Measurements from ENCODE around the gene HHAT. TPM values are rescaled to one million over a fixed set of nuclear protein-coding genes. Genes with fewer than 3 reads are reported as not detected.

HHAT gene
- total and polyA plus RNA-seq, 9 of the 15 experiments (the other 6 are each of a cell fraction or from before 2014, with no cell fraction given): 0.07 to 0.16 (median 0.13) TPM; not detected in 1

GRCh38 chr1:210588946-210589345 is 260.2 kb downstream of the HHAT start:
- Histone ChIP-seq H3K4me1 (replicated peaks in 1 of 2; ENCODE audit: control insufficient read depth in 2 of 2, insufficient read depth in 2 of 2, low read length in 2 of 2) (no peaks in the 10 kb centered on the region), H2AFZ (ENCODE audit: low read depth, low read length) (no peak overlapping the region), H3K9me1 (ENCODE audit: control insufficient read depth, insufficient read depth, low read length) (no peaks in the 10 kb centered on the region), H3K79me2 (ENCODE audit: control insufficient read depth, insufficient read depth, low read length) (no peaks in the 10 kb centered on the region), H3K27ac (ENCODE audit: extremely low read depth, low read depth, low read length) (no peak overlapping the region), H3K4me3 (no peak overlapping the region), H4K20me1 (replicated peaks; ENCODE audit: control insufficient read depth, insufficient read depth, low read length) (no peaks in the 10 kb centered on the region), H3K9me3 (replicated peaks; ENCODE audit: control insufficient read depth, insufficient read depth, low read depth, low read length) (no peaks in the 10 kb centered on the region), H3K27me3 (ENCODE audit: control insufficient read depth in 2 of 2, insufficient read depth in 2 of 2, low read length in 2 of 2) (no peaks in the 10 kb centered on the region), H3K4me2 (ENCODE audit: insufficient read depth, low read length) (no peak overlapping the region), H3K9ac (ENCODE audit: insufficient read depth in 1 of 2, low read depth in 2 of 2, low read length in 2 of 2) (no peak overlapping the region), H3K36me3 (ENCODE audit: control insufficient read depth, insufficient read depth, low read length) (no peaks in the 10 kb centered on the region)
- no TSS peak for BruUV-seq (replicated peaks)
- CTCF ChIA-PET (ENCODE audit: low intra/inter-chr PET ratio): interaction anchor here (1.0 kb wide), 1 partner anchor 545 kb away, joined by 3 read pairs; no protein-coding TSS in a partner anchor
- 0% methylated on average over 3 of the region's 3 CpGs for WGBS (ENCODE audit: insufficient coverage, low coverage, missing lambda C conversion rate)
- intact Hi-C loops (cut with micrococcal nuclease): loop anchor here (10.0 kb wide), 1 partner anchor 1066 kb away; no protein-coding TSS in a partner anchor
- TF ChIP-seq HLTF (IDR thresholded peaks at IDR 0.05) (no peak), ZNF707 (CRISPR knock-in tag; conservative IDR thresholded peaks at IDR 0.05) (no peak)
- FAIRE-seq (no peak), ATAC-seq (no peak), DNase-seq (ENCODE audit: extremely low read depth in 1 of 4, low spot score in 3 of 4) (no peak)
- in situ Hi-C loops (cut with MboI): loop anchor here (25.0 kb wide), 1 partner anchor 1073 kb away; no protein-coding TSS in a partner anchor
- POLR2A ChIA-PET: no interaction called here

GRCh38 chr1:210591214-210591613 is 262.5 kb downstream of the HHAT start:
- DNase-seq (ENCODE audit: extremely low read depth in 1 of 4, low spot score in 3 of 4): no peak
- no peak for TF ChIP-seq ZNF79 (CRISPR knock-in tag; IDR thresholded peaks at IDR 0.05; ENCODE audit: low read depth)
- peak; percentile 10 for TF ChIP-seq ZNF146 (CRISPR knock-in tag; IDR thresholded peaks at IDR 0.05; ENCODE audit: unreplicated experiment)
- CTCF ChIA-PET (ENCODE audit: low intra/inter-chr PET ratio): no interaction called here
- Histone ChIP-seq H3K9me3 (replicated peaks; ENCODE audit: control insufficient read depth, insufficient read depth, low read depth, low read length) (no peaks in the 10 kb centered on the region), H2AFZ (ENCODE audit: low read depth, low read length) (no peak overlapping the region), H3K36me3 (ENCODE audit: control insufficient read depth, insufficient read depth, low read length) (no peaks in the 10 kb centered on the region), H4K20me1 (replicated peaks; ENCODE audit: control insufficient read depth, insufficient read depth, low read length) (no peaks in the 10 kb centered on the region), H3K27ac (ENCODE audit: extremely low read depth, low read depth, low read length) (no peak overlapping the region), H3K79me2 (ENCODE audit: control insufficient read depth, insufficient read depth, low read length) (no peaks in the 10 kb centered on the region), H3K27me3 (ENCODE audit: control insufficient read depth in 2 of 2, insufficient read depth in 2 of 2, low read length in 2 of 2) (no peaks in the 10 kb centered on the region), H3K4me2 (ENCODE audit: insufficient read depth, low read length) (no peak overlapping the region), H3K9me1 (ENCODE audit: control insufficient read depth, insufficient read depth, low read length) (no peaks in the 10 kb centered on the region), H3K4me1 (replicated peaks in 1 of 2; ENCODE audit: control insufficient read depth in 2 of 2, insufficient read depth in 2 of 2, low read length in 2 of 2) (no peaks in the 10 kb centered on the region), H3K4me3 (no peak overlapping the region), H3K9ac (ENCODE audit: insufficient read depth in 1 of 2, low read depth in 2 of 2, low read length in 2 of 2) (no peak overlapping the region)
- POLR2A ChIA-PET: no interaction called here
- WGBS (ENCODE audit: insufficient coverage, low coverage, missing lambda C conversion rate): 0% methylated on average over 1 of the region's 1 CpG
- ATAC-seq: no peak
- intact Hi-C loops (cut with micrococcal nuclease) (no loop called here), in situ Hi-C loops (cut with MboI) (loop anchor here (10.0 to 25.0 kb wide), 2 partner anchors 544 to 1071 kb away; partner anchors contain the start of gene KCNH1)
- FAIRE-seq: no peak
- BruUV-seq (replicated peaks): no TSS peak
